ENCODE results near the gene DLG5.

- no peak for TF ChIP-seq EZH2 (IDR thresholded peaks at IDR 0.05; ENCODE audit: insufficient read depth, poor library complexity, severe bottlenecking)
- TF ChIP-seq EZH2phosphoT487 (IDR thresholded peaks at IDR 0.05; ENCODE audit: insufficient read depth, low read depth): no peak
Observed at GRCh38 chr10:77864151-77864851, 62.3 kb downstream of the DLG5 start.
